Astrocyte (in vitro differentiated cells and primary cell): ENCODE data around the gene PRAF2. TPM values are rescaled to one million over a fixed set of nuclear protein-coding genes. Genes with fewer than 3 reads are reported as not detected.

Experiments used
- DNase-seq: peaks from one replicate; pipeline ENCODE4 v3.0.0-alpha.2; 2010; ENCODE audit warnings: low read depth
- FAIRE-seq: peaks from 2 replicates; lab custom pipeline; 2011; peaks lifted over from hg19 to GRCh38; lab: Jason Lieb, UNC
- H2AFZ ChIP-seq: 2 replicates; pipeline ENCODE4 v1.6.0; 2012; ENCODE audit warnings: low read depth, low read length, inconsistent platforms
- H3K27ac ChIP-seq: 2 replicates; pipeline ENCODE4 v1.5.1; 2011; ENCODE audit warnings: low read depth, low read length, inconsistent platforms
- H3K27me3 ChIP-seq: 2 replicates; pipeline ENCODE4 v1.6.0; 2011; ENCODE audit warnings: low read length, inconsistent platforms; ENCODE audit not compliant: insufficient read depth
- H3K36me3 ChIP-seq: 2 replicates; pipeline ENCODE4 v1.5.1; 2011; ENCODE audit warnings: low read length, inconsistent platforms; ENCODE audit not compliant: insufficient read depth
- H3K4me1 ChIP-seq: 2 replicates; pipeline ENCODE4 v1.5.1; 2011; ENCODE audit warnings: low read length, inconsistent platforms; ENCODE audit not compliant: insufficient read depth
- H3K4me2 ChIP-seq: 2 replicates; pipeline ENCODE4 v1.6.0; 2012; ENCODE audit warnings: low read length, inconsistent platforms
- H3K4me3 ChIP-seq: 2 replicates; pipeline ENCODE4 v1.5.1; 2011; ENCODE audit warnings: low read depth, mild to moderate bottlenecking, low read length, inconsistent platforms; ENCODE audit not compliant: insufficient read depth
- H3K79me2 ChIP-seq: 2 replicates; pipeline ENCODE4 v1.6.0; 2012; ENCODE audit warnings: mild to moderate bottlenecking, low read length, inconsistent platforms; ENCODE audit not compliant: insufficient read depth
- H3K9ac ChIP-seq: 2 replicates; pipeline ENCODE4 v1.6.0; 2012; ENCODE audit warnings: mild to moderate bottlenecking, low read length, inconsistent platforms
- H3K9me3 ChIP-seq: 2 replicates; pipeline ENCODE4 v1.5.1; 2012; ENCODE audit warnings: low read depth, mild to moderate bottlenecking, low read length, inconsistent platforms; ENCODE audit not compliant: insufficient read depth
- H4K20me1 ChIP-seq: 2 replicates; pipeline ENCODE4 v1.6.0; 2012; ENCODE audit warnings: low read length, inconsistent platforms; ENCODE audit not compliant: insufficient read depth
- H3K27ac Mint-ChIP-seq: one replicate; pipeline ENCODE4 v1.8.0; 2021; ENCODE audit warnings: mild to moderate bottlenecking, mixed read lengths; ENCODE audit not compliant: unreplicated experiment
- H3K27me3 Mint-ChIP-seq: one replicate; pipeline ENCODE4 v1.8.0; 2021; ENCODE audit warnings: low read depth, mixed read lengths; ENCODE audit not compliant: unreplicated experiment
- H3K36me3 Mint-ChIP-seq: one replicate; pipeline ENCODE4 v1.8.0; 2021; ENCODE audit warnings: low read depth, mixed read lengths; ENCODE audit not compliant: unreplicated experiment
- H3K4me1 Mint-ChIP-seq: one replicate; pipeline ENCODE4 v1.8.0; 2021; ENCODE audit warnings: low read depth, mixed read lengths; ENCODE audit not compliant: unreplicated experiment
- H3K4me3 Mint-ChIP-seq: one replicate; pipeline ENCODE4 v1.8.0; 2021; ENCODE audit warnings: mild to moderate bottlenecking, moderate library complexity, mixed read lengths; ENCODE audit not compliant: unreplicated experiment
- H3K9me3 Mint-ChIP-seq: one replicate; pipeline ENCODE4 v1.8.0; 2021; ENCODE audit warnings: mild to moderate bottlenecking, mixed read lengths; ENCODE audit not compliant: unreplicated experiment
- EZH2 ChIP-seq: IDR thresholded peaks from 2 replicates; pipeline ENCODE4 v1.6.1; 2012; ENCODE audit warnings: mild to moderate bottlenecking, low read length, inconsistent platforms; ENCODE audit not compliant: insufficient read depth
- total RNA-seq: library from RNA; stranded (reverse); gene quantifications from 2 replicates; pipeline ENCODE4 v1.2.1, GENCODE V29; 2021
- TF ChIP-seq, protein P1 (sequence below): IDR thresholded peaks from 2 replicates; pipeline ENCODE4 v1.5.1; 2011; ENCODE audit warnings: low read depth, mild to moderate bottlenecking, inconsistent platforms, low read length, moderate library complexity; ENCODE audit not compliant: insufficient read depth

Gene PRAF2
- total RNA-seq, 1 donor from 2014 or later, result 44.4 TPM

DNA sequence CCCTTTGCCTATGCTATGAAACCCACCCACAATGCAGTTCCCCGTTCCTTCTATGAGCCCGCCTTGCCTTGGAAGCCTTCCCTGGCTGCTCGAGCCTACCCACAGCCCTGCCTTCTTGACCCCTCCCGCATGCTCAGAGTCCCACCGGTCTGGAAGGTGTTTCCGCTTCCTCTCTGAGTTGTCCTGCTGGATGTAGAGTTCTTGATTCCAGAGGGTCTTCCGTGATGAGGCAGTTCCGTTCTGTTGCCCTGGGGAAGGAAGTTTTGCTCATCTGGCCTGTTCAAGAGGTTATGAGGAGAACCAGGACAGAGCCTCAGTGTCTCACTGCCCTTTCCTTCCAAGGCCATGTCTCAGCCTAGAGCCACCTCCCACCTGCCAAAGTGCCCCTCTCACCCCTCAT lies 42.3 kb upstream of the PRAF2 start:
- Histone ChIP-seq H3K4me2 (no peak overlapping the region), H3K4me1 (no peaks in the 10 kb centered on the region), H3K36me3 (peaks cover 6% of the 10 kb centered on the region), H3K79me2 (no peaks in the 10 kb centered on the region), H2AFZ (no peak overlapping the region), H4K20me1 (no peaks in the 10 kb centered on the region), H3K27me3 (no peaks in the 10 kb centered on the region), H3K9me3 (no peaks in the 10 kb centered on the region), H3K4me3 (no peak overlapping the region), H3K9ac (no peak overlapping the region), H3K27ac (no peak overlapping the region)
- Mint-ChIP-seq H3K27ac (no peak overlapping the region), H3K4me1 (no peaks in the 10 kb centered on the region), H3K4me3 (no peak overlapping the region), H3K27me3 (no peaks in the 10 kb centered on the region), H3K36me3 (peaks cover 7% of the 10 kb centered on the region), H3K9me3 (no peaks in the 10 kb centered on the region)
- DNase-seq (no peak), FAIRE-seq (no peak)
- TF ChIP-seq, protein P1, sequence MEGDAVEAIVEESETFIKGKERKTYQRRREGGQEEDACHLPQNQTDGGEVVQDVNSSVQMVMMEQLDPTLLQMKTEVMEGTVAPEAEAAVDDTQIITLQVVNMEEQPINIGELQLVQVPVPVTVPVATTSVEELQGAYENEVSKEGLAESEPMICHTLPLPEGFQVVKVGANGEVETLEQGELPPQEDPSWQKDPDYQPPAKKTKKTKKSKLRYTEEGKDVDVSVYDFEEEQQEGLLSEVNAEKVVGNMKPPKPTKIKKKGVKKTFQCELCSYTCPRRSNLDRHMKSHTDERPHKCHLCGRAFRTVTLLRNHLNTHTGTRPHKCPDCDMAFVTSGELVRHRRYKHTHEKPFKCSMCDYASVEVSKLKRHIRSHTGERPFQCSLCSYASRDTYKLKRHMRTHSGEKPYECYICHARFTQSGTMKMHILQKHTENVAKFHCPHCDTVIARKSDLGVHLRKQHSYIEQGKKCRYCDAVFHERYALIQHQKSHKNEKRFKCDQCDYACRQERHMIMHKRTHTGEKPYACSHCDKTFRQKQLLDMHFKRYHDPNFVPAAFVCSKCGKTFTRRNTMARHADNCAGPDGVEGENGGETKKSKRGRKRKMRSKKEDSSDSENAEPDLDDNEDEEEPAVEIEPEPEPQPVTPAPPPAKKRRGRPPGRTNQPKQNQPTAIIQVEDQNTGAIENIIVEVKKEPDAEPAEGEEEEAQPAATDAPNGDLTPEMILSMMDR, result no peak
- no peak for TF ChIP-seq EZH2

DNA sequence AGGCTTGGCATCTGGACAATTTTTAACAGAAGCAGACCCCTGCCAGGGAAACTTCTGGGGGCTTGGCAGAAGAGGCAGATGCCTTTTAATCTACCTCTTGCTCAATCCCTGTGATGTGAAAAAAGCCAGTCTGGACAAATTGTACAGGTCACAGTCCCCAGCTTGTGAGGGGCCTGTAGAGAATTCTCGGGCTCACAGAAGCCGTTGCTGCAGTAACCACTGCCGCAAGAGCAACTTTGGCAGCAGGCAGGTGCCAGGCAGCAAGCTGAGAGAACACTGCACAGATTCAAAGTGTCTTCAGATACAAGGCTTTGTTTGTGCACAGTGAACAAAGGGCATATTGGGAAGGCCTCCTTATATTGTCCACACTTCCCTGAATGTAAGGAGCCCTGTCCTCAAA lies 38.0 kb upstream of the PRAF2 start:
- Histone ChIP-seq H3K4me2 (no peak overlapping the region), H3K27ac (no peak overlapping the region), H3K36me3 (peaks cover 4% of the 10 kb centered on the region), H3K27me3 (no peaks in the 10 kb centered on the region), H3K9me3 (no peaks in the 10 kb centered on the region), H3K9ac (no peak overlapping the region), H2AFZ (no peak overlapping the region), H3K79me2 (no peaks in the 10 kb centered on the region), H3K4me3 (no peak overlapping the region), H3K4me1 (no peaks in the 10 kb centered on the region), H4K20me1 (no peaks in the 10 kb centered on the region)
- no peak overlapping the region for H3K27ac Mint-ChIP-seq
- H3K27me3 Mint-ChIP-seq, result no peaks in the 10 kb centered on the region
- H3K9me3 Mint-ChIP-seq, result no peaks in the 10 kb centered on the region
- no peak overlapping the region for H3K4me3 Mint-ChIP-seq
- peaks cover 8% of the 10 kb centered on the region for H3K36me3 Mint-ChIP-seq
- TF ChIP-seq, protein P1, result no peak
- no peak for TF ChIP-seq EZH2
- DNase-seq (no peak), FAIRE-seq (no peak)
- no peaks in the 10 kb centered on the region for H3K4me1 Mint-ChIP-seq

DNA sequence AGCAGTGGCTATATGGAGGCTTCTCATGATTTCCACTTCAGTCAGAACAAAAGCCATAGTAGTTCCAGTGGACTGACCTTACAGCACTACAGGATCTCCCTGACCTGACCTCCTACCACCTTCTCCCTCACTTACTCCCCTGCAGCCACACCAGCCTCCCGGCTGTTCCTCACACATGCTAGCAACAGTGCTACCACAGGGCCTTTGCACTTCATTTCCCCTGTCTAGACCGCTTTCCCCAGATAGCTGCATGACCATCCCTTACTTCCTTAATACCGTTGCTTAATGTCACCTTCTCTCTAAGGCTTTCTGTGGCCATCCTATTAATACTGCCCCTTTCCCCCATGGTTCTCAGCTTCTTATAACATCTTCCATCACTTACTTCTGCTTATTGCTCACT lies 36.6 kb upstream of the PRAF2 start:
- Mint-ChIP-seq H3K9me3 (no peaks in the 10 kb centered on the region), H3K4me3 (no peak overlapping the region), H3K36me3 (peaks cover 2% of the 10 kb centered on the region), H3K27me3 (no peaks in the 10 kb centered on the region), H3K27ac (no peak overlapping the region), H3K4me1 (no peaks in the 10 kb centered on the region)
- no peak overlapping the region for H2AFZ ChIP-seq
- H3K4me3 ChIP-seq, result no peak overlapping the region
- no peaks in the 10 kb centered on the region for H3K9me3 ChIP-seq
- no peaks in the 10 kb centered on the region for H3K4me1 ChIP-seq
- TF ChIP-seq, protein P1, result no peak
- no peak for TF ChIP-seq EZH2
- H3K27me3 ChIP-seq, result no peaks in the 10 kb centered on the region
- no peak overlapping the region for H3K27ac ChIP-seq
- peaks cover 4% of the 10 kb centered on the region for H3K36me3 ChIP-seq
- no peaks in the 10 kb centered on the region for H4K20me1 ChIP-seq
- DNase-seq (no peak), FAIRE-seq (no peak)
- H3K79me2 ChIP-seq, result no peaks in the 10 kb centered on the region
- no peak overlapping the region for H3K4me2 ChIP-seq
- no peak overlapping the region for H3K9ac ChIP-seq
